HCT116 (cell line): ENCODE data around the gene ISM1. TPM values are rescaled to one million over a fixed set of nuclear protein-coding genes. Genes with fewer than 3 reads are reported as not detected.

Experiments
- ATAC-seq: fragments of 200-7000 bp; cut with Tn5 transposase; 2 replicates; pipeline ENCODE4 v1.9.1; 2020; ENCODE audit warnings: mild to moderate bottlenecking, moderate library complexity
- BruUV-seq: library from RNA; stranded (reverse); fragments of 400-500 nt; replicated peaks from 2 replicates; lab custom pipeline; 2021; lab: Mats Ljungman, UMichigan
- CTCF ChIA-PET: fragments of 300-600 bp; sonication (Branson Sonifier 250); formaldehyde crosslinking; loops from one replicate; lab custom pipeline; 2021; ENCODE audit warnings: antibody characterized with exemption; lab: Charles Lee
- POLR2A ChIA-PET: fragments of 300-600, 350-600 bp; sonication (Branson Sonifier 250); formaldehyde crosslinking; loops from one replicate; lab custom pipeline; 2021; ENCODE audit warnings: antibody characterized with exemption; lab: Charles Lee
- RAD21 ChIA-PET, 2 experiments: fragments of 300-600 bp; sonication (Branson Sonifier 250); formaldehyde crosslinking; loops; one replicate each; lab custom pipeline; 2023; ENCODE audit warnings: low total read pairs in 2 of 2; ENCODE audit not compliant: uncharacterized antibody in 2 of 2, unreplicated experiment in 2 of 2, low non-redundant PET in 1 of 2; lab: Charles Lee
- DNase-seq: peaks from one replicate; pipeline ENCODE4 v3.0.0-alpha.2; 2010; ENCODE audit warnings: low read depth, low spot score
- H2AFZ ChIP-seq: fragments of 200-600 bp; shearing (Covaris generic), sonication (generic); 2 replicates; pipeline ENCODE4 v1.6.1; 2017; ENCODE audit warnings: low read depth, mixed run types, mixed read lengths, antibody characterized with exemption, low read length; ENCODE audit not compliant: poor library complexity, severe bottlenecking
- H3K27ac ChIP-seq: 2 replicates; pipeline ENCODE4 v1.5.1; 2012; ENCODE audit warnings: low read depth, low read length
- H3K27me3 ChIP-seq: fragments of 200-600 bp; sonication (generic); 2 replicates; pipeline ENCODE4 v1.6.1; 2016; ENCODE audit warnings: mixed run types, low read length, mixed read lengths; ENCODE audit not compliant: insufficient read depth
- H3K36me3 ChIP-seq, 2 experiments: fragments of 200-500 bp in 1 of 2; fragments of 200-600 bp in 1 of 2; sonication (Bioruptor generic) in 1 of 2; sonication (generic) in 1 of 2; 2 replicates each; pipeline versions ENCODE4 v1.5.1 to v1.6.1; 2014 to 2016; ENCODE audit warnings: low read length in 2 of 2, inconsistent platforms in 1 of 2, mixed read lengths in 1 of 2, mixed run types in 1 of 2; ENCODE audit not compliant: insufficient read depth in 2 of 2, control insufficient read depth in 1 of 2
- H3K4me1 ChIP-seq, 2 experiments: fragments of 200-600 bp in 1 of 2; sonication (generic) in 1 of 2; 2 replicates each; pipeline versions ENCODE4 v1.5.1 to v1.6.1; 2012 to 2017; ENCODE audit warnings: low read length in 2 of 2, inconsistent platforms in 1 of 2, mild to moderate bottlenecking in 1 of 2, mixed read lengths in 1 of 2, mixed run types in 1 of 2, moderate library complexity in 1 of 2; ENCODE audit not compliant: insufficient read depth in 2 of 2, control insufficient read depth in 1 of 2
- H3K4me2 ChIP-seq: fragments of 200-600 bp; sonication (generic); 2 replicates; pipeline ENCODE4 v1.6.1; 2017; ENCODE audit warnings: mixed run types, low read length, mixed read lengths
- H3K4me3 ChIP-seq, 2 experiments: fragments of 200-600 bp in 1 of 2; sonication (generic) in 1 of 2; replicated peaks in 1 of 2; 2 replicates each; pipeline ENCODE4 v1.5.1; 2011 to 2016; ENCODE audit warnings: low read length in 2 of 2, control low read depth in 1 of 2, low read depth in 1 of 2, mild to moderate bottlenecking in 1 of 2, mixed read lengths in 1 of 2, mixed run types in 1 of 2
- H3K79me2 ChIP-seq: fragments of 200-600 bp; sonication (generic); 2 replicates; pipeline ENCODE4 v1.6.1; 2017; ENCODE audit warnings: mild to moderate bottlenecking, mixed run types, low read length, moderate library complexity, mixed read lengths; ENCODE audit not compliant: insufficient read depth
- H3K9ac ChIP-seq: fragments of 200-600 bp; sonication (generic); 2 replicates; pipeline ENCODE4 v1.6.1; 2016; ENCODE audit warnings: low read length, mixed read lengths
- H3K9me2 ChIP-seq: fragments of 200-600 bp; sonication (generic), shearing (Covaris generic); 2 replicates; pipeline ENCODE4 v1.6.1; 2017; ENCODE audit warnings: mixed run types, mild to moderate bottlenecking, moderate library complexity; ENCODE audit not compliant: insufficient read depth
- H3K9me3 ChIP-seq, 2 experiments: fragments of 200-500 bp in 1 of 2; fragments of 200-600 bp in 1 of 2; sonication (Bioruptor generic) in 1 of 2; sonication (generic) in 1 of 2; 2 replicates each; pipeline ENCODE4 v1.6.1; 2014 to 2017; ENCODE audit warnings: low read length in 2 of 2, mixed read lengths in 2 of 2, inconsistent platforms in 1 of 2, low read depth in 1 of 2, mild to moderate bottlenecking in 1 of 2, mixed run types in 1 of 2, moderate library complexity in 1 of 2; ENCODE audit not compliant: control insufficient read depth in 1 of 2, insufficient read depth in 1 of 2
- H4K20me1 ChIP-seq: fragments of 200-600 bp; sonication (generic), shearing (Covaris generic); 2 replicates; pipeline ENCODE4 v1.6.1; 2017; ENCODE audit warnings: mixed run types, mild to moderate bottlenecking, moderate library complexity; ENCODE audit not compliant: insufficient read depth
- CBX3 ChIP-seq: IDR thresholded peaks from 2 replicates; pipeline ENCODE4 v1.6.1; 2012; ENCODE audit warnings: low read depth
- CEBPB ChIP-seq: IDR thresholded peaks from 2 replicates; pipeline ENCODE4 v1.6.1; 2012; ENCODE audit warnings: low read depth
- CTCF ChIP-seq, 3 experiments: fragments of 200-600 bp in 1 of 3; sonication (generic) in 1 of 3; IDR thresholded peaks in 2 of 3; conservative IDR thresholded peaks in 1 of 3; 2 replicates each; pipeline ENCODE4 v1.5.1; 2012 to 2017; ENCODE audit warnings: low read depth in 2 of 3, low read length in 2 of 3, antibody characterized with exemption in 1 of 3, borderline replicate concordance in 1 of 3, control low read depth in 1 of 3, mild to moderate bottlenecking in 1 of 3, mixed read lengths in 1 of 3, mixed run types in 1 of 3, moderate library complexity in 1 of 3; ENCODE audit not compliant: insufficient read depth in 1 of 3
- EGR1 ChIP-seq: IDR thresholded peaks from 2 replicates; pipeline ENCODE4 v1.6.1; 2012; ENCODE audit warnings: low read depth
- ELF1 ChIP-seq: IDR thresholded peaks from 2 replicates; pipeline ENCODE4 v1.6.1; 2012; ENCODE audit warnings: low read depth, borderline replicate concordance
- EZH2phosphoT487 ChIP-seq: fragments of 200-600 bp; IDR thresholded peaks from 2 replicates; pipeline ENCODE4 v1.6.1; 2018; ENCODE audit warnings: antibody characterized with exemption, borderline replicate concordance
- JUND ChIP-seq: IDR thresholded peaks from 2 replicates; pipeline ENCODE4 v1.6.1; 2012
- POLR2A ChIP-seq: IDR thresholded peaks from 2 replicates; pipeline ENCODE4 v1.7.0; 2011; ENCODE audit warnings: borderline replicate concordance; ENCODE audit not compliant: insufficient read depth, insufficient read length; ENCODE audit errors: extremely low read depth
- RAD21 ChIP-seq: IDR thresholded peaks from 2 replicates; pipeline ENCODE4 v1.6.1; 2012; ENCODE audit warnings: low read depth, mild to moderate bottlenecking
- SIN3A ChIP-seq: IDR thresholded peaks from 2 replicates; pipeline ENCODE4 v1.6.1; 2012; ENCODE audit warnings: low read depth
- SRF ChIP-seq: IDR thresholded peaks from 2 replicates; pipeline ENCODE4 v1.6.1; 2012; ENCODE audit warnings: low read depth
- TCF7L2 ChIP-seq: IDR thresholded peaks from 2 replicates; pipeline ENCODE4 v1.7.0; 2011; ENCODE audit warnings: borderline replicate concordance, inconsistent platforms; ENCODE audit not compliant: insufficient read depth, insufficient read length; ENCODE audit errors: extremely low read depth
- YY1 ChIP-seq: IDR thresholded peaks from 2 replicates; pipeline ENCODE4 v1.6.1; 2011; ENCODE audit warnings: low read length, low read depth, moderate library complexity, mild to moderate bottlenecking; ENCODE audit not compliant: insufficient replicate concordance; ENCODE audit errors: extremely low read depth
- ZBTB33 ChIP-seq: IDR thresholded peaks from 2 replicates; pipeline ENCODE4 v1.6.1; 2011; ENCODE audit warnings: mild to moderate bottlenecking, low read length, moderate library complexity; ENCODE audit not compliant: insufficient replicate concordance; ENCODE audit errors: extremely low read depth
- ZNF274 ChIP-seq: fragments of 200-500 bp; sonication (Bioruptor generic); IDR thresholded peaks from 2 replicates; pipeline ENCODE4 v1.6.1; 2014; ENCODE audit warnings: mild to moderate bottlenecking, low read depth, low read length, inconsistent platforms
- intact Hi-C: fragments of 100-400 bp; cut with micrococcal nuclease; formaldehyde crosslinking; loops from 2 replicates; pipeline ENCODE4 v1.10.0; 2022
- total RNA-seq: library from RNA; stranded (reverse); gene quantifications from one replicate; pipeline ENCODE4 v1.2.1, GENCODE V29; 2021; ENCODE audit not compliant: unreplicated experiment
- TF ChIP-seq, protein P1 (sequence below): IDR thresholded peaks from 2 replicates; pipeline ENCODE4 v1.6.1; 2012
- TF ChIP-seq, protein P2 (sequence below): IDR thresholded peaks from 2 replicates; pipeline ENCODE4 v1.6.1; 2012

The ISM1 gene
- total RNA-seq, 1 experiment from 2014 or later: 0.37 TPM

DNA sequence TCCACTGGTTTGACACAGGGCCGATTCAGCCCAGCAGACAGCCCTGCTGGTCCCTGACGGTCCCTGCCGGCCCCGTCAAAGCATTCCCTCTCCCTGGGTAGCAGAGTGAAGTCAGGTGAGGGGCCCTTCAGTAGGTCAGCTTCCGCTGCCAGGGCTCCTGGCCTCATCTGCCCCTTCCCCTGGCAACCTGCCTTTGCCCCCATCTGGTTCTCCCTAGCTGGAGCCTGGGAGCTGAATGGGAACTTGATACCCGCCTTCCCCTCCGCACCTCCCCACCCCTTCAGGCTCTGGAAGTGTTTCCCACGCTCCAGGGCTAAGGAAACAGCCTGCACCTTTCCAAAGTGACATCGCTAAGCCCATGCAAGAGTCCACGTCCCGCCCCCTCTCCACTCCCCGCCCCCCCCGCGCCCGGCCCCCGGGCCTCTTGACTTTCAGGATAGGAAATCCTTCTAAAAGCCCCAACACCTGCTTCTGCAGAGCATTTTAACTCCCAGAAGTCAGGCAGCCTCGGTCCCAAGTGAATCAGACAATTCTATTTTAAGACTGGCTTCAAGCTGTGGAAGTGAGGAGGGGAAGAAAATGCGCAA, 53.3 kb downstream of the ISM1 start:
- no peaks in the 10 kb centered on the region for H3K36me3 ChIP-seq
- H3K9ac ChIP-seq: no peak overlapping the region
- no peaks in the 10 kb centered on the region for H3K79me2 ChIP-seq
- H3K9me2 ChIP-seq: no peaks in the 10 kb centered on the region
- ChIA-PET RAD21 (no interaction called here), POLR2A (no interaction called here), CTCF (no interaction called here)
- H4K20me1 ChIP-seq: no peaks in the 10 kb centered on the region
- no peak overlapping the region for H3K4me2 ChIP-seq
- H3K27ac ChIP-seq: no peak overlapping the region
- TF ChIP-seq YY1 (no peak), JUND (no peak), ELF1 (no peak), ZBTB33 (no peak), POLR2A (no peak), TCF7L2 (no peak), CEBPB (no peak), CBX3 (no peak), SRF (no peak), EZH2phosphoT487 (no peak), SIN3A (no peak), EGR1 (no peak), RAD21 (no peak), CTCF (IDR thresholded peaks at IDR 0.05 in 2 of 3, conservative IDR thresholded peaks at IDR 0.05 in 1 of 3; ENCODE audit: borderline replicate concordance in 1 of 3, insufficient read depth in 1 of 3, low read depth in 2 of 3, low read length in 2 of 3) (no peak), ZNF274 (no peak)
- TF ChIP-seq, protein P1, sequence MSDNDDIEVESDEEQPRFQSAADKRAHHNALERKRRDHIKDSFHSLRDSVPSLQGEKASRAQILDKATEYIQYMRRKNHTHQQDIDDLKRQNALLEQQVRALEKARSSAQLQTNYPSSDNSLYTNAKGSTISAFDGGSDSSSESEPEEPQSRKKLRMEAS: no peak
- TF ChIP-seq, protein P2, sequence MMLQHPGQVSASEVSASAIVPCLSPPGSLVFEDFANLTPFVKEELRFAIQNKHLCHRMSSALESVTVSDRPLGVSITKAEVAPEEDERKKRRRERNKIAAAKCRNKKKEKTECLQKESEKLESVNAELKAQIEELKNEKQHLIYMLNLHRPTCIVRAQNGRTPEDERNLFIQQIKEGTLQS: no peak
- H3K9me3 ChIP-seq: no peaks in the 10 kb centered on the region
- no peak overlapping the region for H3K4me3 ChIP-seq
- no peaks in the 10 kb centered on the region for H3K27me3 ChIP-seq
- no peaks in the 10 kb centered on the region for H3K4me1 ChIP-seq
- ATAC-seq: no peak
- no peak overlapping the region for H2AFZ ChIP-seq
- no peak for DNase-seq
- BruUV-seq: no TSS peak
- intact Hi-C loops: no loop called here
